ENCODE measurements around the gene CACNG3.

CACNG3 gene

DNA sequence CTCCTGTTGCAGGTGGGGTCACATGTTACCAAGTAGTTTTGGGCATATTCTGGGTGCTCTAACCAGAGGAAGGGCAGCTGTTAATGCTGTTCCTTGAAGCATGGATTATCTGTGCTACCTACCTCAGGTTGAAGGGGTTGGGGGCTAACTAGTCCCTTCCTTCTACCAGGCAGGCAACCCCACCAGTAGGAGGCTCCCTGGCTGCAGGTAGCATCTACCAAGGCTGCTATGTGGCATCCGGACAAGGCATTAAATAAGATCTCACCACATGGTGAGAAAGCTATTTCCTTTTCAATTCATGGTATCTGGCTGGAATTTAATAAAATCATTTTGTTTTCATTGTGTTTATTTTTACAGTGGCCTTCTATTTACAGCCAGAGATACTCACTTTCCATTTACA, 62.5 kb downstream of the CACNG3 start:
- Histone ChIP-seq H4K20me1 (ENCODE audit: control insufficient read depth, insufficient read depth, low read depth, low read length) (no peaks in the 10 kb centered on the region), H3K4me1 (ENCODE audit: control insufficient read depth, low read length) (no peaks in the 10 kb centered on the region), H3K36me3 (ENCODE audit: control insufficient read depth, low read length) (no peaks in the 10 kb centered on the region), H3K4me3 (ENCODE audit: low read length) (no peak overlapping the region), H3K79me2 (ENCODE audit: control insufficient read depth, low read length) (no peaks in the 10 kb centered on the region), H3F3A (ENCODE audit: control insufficient read depth, insufficient read depth) (no peaks in the 10 kb centered on the region), H3K27ac (ENCODE audit: low read depth, low read length) (no peak overlapping the region), H3K9me2 (replicated peaks; ENCODE audit: control insufficient read depth, low read length) (no peaks in the 10 kb centered on the region), H3K9me3 (ENCODE audit: control insufficient read depth, insufficient read depth, low read length) (no peaks in the 10 kb centered on the region), H3K4me2 (ENCODE audit: low read length) (no peak overlapping the region), H3K27me3 (ENCODE audit: control insufficient read depth, low read length) (no peaks in the 10 kb centered on the region)
- TF ChIP-seq EZH2phosphoT487 (IDR thresholded peaks at IDR 0.05; ENCODE audit: borderline replicate concordance, low read length), result no peak
- TF ChIP-seq, protein P1, sequence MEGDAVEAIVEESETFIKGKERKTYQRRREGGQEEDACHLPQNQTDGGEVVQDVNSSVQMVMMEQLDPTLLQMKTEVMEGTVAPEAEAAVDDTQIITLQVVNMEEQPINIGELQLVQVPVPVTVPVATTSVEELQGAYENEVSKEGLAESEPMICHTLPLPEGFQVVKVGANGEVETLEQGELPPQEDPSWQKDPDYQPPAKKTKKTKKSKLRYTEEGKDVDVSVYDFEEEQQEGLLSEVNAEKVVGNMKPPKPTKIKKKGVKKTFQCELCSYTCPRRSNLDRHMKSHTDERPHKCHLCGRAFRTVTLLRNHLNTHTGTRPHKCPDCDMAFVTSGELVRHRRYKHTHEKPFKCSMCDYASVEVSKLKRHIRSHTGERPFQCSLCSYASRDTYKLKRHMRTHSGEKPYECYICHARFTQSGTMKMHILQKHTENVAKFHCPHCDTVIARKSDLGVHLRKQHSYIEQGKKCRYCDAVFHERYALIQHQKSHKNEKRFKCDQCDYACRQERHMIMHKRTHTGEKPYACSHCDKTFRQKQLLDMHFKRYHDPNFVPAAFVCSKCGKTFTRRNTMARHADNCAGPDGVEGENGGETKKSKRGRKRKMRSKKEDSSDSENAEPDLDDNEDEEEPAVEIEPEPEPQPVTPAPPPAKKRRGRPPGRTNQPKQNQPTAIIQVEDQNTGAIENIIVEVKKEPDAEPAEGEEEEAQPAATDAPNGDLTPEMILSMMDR (IDR thresholded peaks at IDR 0.05; ENCODE audit: low read depth, low read length, poor library complexity, severe bottlenecking), result no peak

DNA sequence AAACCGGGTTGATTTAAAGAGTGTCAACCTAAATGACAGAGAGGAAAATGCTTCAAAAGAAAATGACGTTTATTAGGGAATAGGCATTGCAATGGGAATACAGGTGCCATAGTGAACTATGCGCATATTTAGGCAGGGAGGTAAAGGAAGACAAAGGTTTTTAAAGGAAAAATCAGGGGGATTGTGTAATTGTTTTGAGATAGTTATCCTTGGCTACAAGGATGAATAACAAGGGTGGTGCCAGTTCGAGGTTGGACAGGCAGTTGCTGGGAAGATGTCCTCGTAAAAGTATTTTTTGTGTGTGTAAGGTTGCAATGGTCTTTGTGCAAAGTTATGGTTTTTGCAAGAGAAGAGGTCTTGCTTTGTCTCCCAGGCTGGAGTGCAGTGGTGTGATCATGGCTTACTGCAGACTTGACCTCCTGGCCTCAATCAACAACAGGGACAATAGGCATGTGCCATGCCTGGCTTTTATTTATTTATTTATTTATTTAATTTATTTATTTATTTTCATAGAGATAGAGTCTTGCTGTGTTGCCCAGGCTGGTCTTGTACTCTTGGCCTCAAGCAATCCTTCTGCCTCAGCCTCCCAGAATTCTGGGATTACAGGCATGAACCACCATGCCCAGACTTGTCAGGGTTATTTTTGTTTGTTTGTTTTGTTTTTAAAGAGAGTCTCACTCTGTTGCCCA, 63.1 kb downstream of the CACNG3 start:
- Histone ChIP-seq H3K4me1 (ENCODE audit: control insufficient read depth, low read length) (no peaks in the 10 kb centered on the region), H3K9me2 (replicated peaks; ENCODE audit: control insufficient read depth, low read length) (no peaks in the 10 kb centered on the region), H4K20me1 (ENCODE audit: control insufficient read depth, insufficient read depth, low read depth, low read length) (no peaks in the 10 kb centered on the region), H3K4me3 (ENCODE audit: low read length) (no peak overlapping the region), H3K9me3 (ENCODE audit: control insufficient read depth, insufficient read depth, low read length) (no peaks in the 10 kb centered on the region), H3K27ac (ENCODE audit: low read depth, low read length) (no peak overlapping the region), H3K79me2 (ENCODE audit: control insufficient read depth, low read length) (no peaks in the 10 kb centered on the region), H3F3A (ENCODE audit: control insufficient read depth, insufficient read depth) (no peaks in the 10 kb centered on the region), H3K36me3 (ENCODE audit: control insufficient read depth, low read length) (no peaks in the 10 kb centered on the region), H3K27me3 (ENCODE audit: control insufficient read depth, low read length) (no peaks in the 10 kb centered on the region), H3K4me2 (ENCODE audit: low read length) (no peak overlapping the region)
- TF ChIP-seq, protein P1 (IDR thresholded peaks at IDR 0.05; ENCODE audit: low read depth, low read length, poor library complexity, severe bottlenecking), result no peak
- no peak for TF ChIP-seq EZH2phosphoT487 (IDR thresholded peaks at IDR 0.05; ENCODE audit: borderline replicate concordance, low read length)

DNA sequence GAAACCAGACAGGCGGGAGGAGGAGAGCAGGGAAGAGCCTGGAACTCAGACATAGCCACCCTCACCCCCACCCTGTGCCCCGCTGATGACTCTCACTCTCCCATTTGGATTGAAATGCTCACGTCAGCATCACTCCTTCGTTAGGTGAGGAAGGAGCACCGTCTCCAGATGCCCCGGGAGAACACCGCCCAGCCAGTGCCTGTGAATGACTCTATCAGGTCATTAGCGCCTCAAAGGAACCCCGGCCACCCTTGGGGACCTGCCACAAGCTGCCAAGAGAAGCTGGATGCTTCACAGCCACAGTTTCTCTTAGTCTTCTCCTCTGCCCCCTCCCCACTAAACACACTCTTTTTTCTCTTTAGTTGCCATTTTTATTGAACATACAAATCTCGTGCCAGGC, 66.0 kb downstream of the CACNG3 start:
- Histone ChIP-seq H3F3A (ENCODE audit: control insufficient read depth, insufficient read depth) (no peaks in the 10 kb centered on the region), H3K4me3 (ENCODE audit: low read length) (no peak overlapping the region), H4K20me1 (ENCODE audit: control insufficient read depth, insufficient read depth, low read depth, low read length) (no peaks in the 10 kb centered on the region), H3K9me2 (replicated peaks; ENCODE audit: control insufficient read depth, low read length) (no peaks in the 10 kb centered on the region), H3K27me3 (ENCODE audit: control insufficient read depth, low read length) (no peaks in the 10 kb centered on the region), H3K27ac (ENCODE audit: low read depth, low read length) (no peak overlapping the region), H3K36me3 (ENCODE audit: control insufficient read depth, low read length) (no peaks in the 10 kb centered on the region), H3K4me2 (ENCODE audit: low read length) (no peak overlapping the region), H3K4me1 (ENCODE audit: control insufficient read depth, low read length) (no peaks in the 10 kb centered on the region), H3K79me2 (ENCODE audit: control insufficient read depth, low read length) (no peaks in the 10 kb centered on the region), H3K9me3 (ENCODE audit: control insufficient read depth, insufficient read depth, low read length) (no peaks in the 10 kb centered on the region)
- TF ChIP-seq EZH2phosphoT487 (IDR thresholded peaks at IDR 0.05; ENCODE audit: borderline replicate concordance, low read length), result no peak
- TF ChIP-seq, protein P1 (IDR thresholded peaks at IDR 0.05; ENCODE audit: low read depth, low read length, poor library complexity, severe bottlenecking), result no peak

Data from DOHH2 (cell line).